ENCODE data around the gene TRIM25. TPM values are rescaled to one million over a fixed set of nuclear protein-coding genes. Genes with fewer than 3 reads are reported as not detected.

The TRIM25 gene
- polyA plus RNA-seq, 1 donor = 14.6 TPM

DNA sequence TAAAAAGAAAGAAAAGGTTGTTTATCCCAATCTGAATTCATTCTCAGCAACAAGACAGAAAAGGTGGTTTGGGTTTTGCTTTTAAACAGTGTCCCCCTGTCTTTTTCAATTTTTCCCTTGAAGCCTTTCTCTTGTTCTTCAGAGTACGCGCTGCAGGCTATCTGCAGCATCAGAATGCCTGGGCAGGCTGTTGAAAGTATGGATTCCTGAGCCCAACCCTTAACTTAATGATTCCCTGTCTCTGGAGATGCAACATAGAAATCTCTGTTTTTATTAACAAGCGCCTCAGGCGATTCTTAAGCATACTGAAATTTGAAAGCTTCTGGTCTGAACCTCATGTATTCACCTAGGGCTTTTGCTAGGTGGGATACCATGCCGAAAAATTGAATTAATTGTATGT, 47.8 kb downstream of the TRIM25 start:
- no peak for DNase-seq

- no peak for DNase-seq
These were observed 49.9 kb downstream of the TRIM25 start for GRCh38 chr17:56863974-56864373.

DNA sequence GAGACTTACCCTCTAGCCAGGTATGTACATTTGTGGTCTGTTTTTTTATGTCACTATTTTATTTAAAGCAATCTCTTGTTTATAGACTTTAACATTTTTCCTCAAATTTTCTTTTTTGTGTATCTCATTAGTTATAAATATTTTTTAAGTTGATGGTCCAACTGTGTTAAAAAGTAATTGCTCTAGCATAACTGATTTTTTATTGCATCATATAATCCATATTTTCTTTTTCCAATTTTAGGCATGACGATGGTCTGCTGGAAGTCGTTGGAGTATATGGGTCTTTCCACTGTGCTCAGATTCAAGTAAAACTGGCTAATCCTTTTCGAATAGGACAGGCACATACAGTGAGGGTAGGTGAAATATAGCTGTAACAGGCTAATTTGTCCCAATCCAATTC, 52.0 kb downstream of the TRIM25 start:
- no peak for DNase-seq

GRCh38 chr17:56851008-56851407, 62.8 kb downstream of the TRIM25 start:
- DNase-seq = no peak

GRCh38 chr17:56850591-56850990, 63.3 kb downstream of the TRIM25 start:
- DNase-seq = no peak

GRCh38 chr17:56849131-56849530, 64.7 kb downstream of the TRIM25 start:
- no peak for DNase-seq

- no peak for DNase-seq
These were observed 66.7 kb downstream of the TRIM25 start for GRCh38 chr17:56847106-56847505.

- DNase-seq = no peak
These were observed 67.9 kb downstream of the TRIM25 start for GRCh38 chr17:56845934-56846333.

- no peak for DNase-seq
These were observed 71.3 kb downstream of the TRIM25 start for GRCh38 chr17:56842577-56842976.

DNA sequence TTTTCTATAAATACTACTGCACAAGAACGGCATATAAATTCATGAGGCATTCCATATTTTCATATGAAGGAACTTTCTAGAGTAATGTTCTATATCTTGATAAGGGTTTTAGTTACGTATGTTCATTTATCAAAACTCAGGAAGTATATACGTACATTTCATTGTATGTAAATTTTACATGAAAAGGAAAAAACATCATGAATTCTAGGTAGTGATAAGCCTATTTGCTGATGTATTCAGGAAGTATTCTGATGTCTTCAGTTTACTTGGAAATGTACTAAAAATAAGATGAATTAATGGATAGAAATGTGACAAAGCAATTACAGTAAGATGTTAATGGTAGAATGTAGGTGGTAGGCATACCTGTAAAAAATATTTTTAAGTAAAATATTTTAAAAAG, 75.2 kb downstream of the TRIM25 start:
- DNase-seq = no peak

Other genes starting within 250 kb of the TRIM25 start
- gene C17orf67, start 80.1 kb downstream of the TRIM25 start, polyA plus RNA-seq (ENCODE audit: insufficient read length) = 2.3 TPM
- gene DGKE, start 79.9 kb downstream of the TRIM25 start, polyA plus RNA-seq (ENCODE audit: insufficient read length) = 6.2 TPM
- 16.6 TPM for gene COIL, start 47.0 kb upstream of the TRIM25 start, polyA plus RNA-seq (ENCODE audit: insufficient read length)
- gene SCPEP1, start 64.1 kb upstream of the TRIM25 start, polyA plus RNA-seq (ENCODE audit: insufficient read length) = 11.4 TPM
- 90.7 TPM for gene AKAP1, start 171.2 kb upstream of the TRIM25 start, polyA plus RNA-seq (ENCODE audit: insufficient read length)